DMS79 (cell line): ENCODE data around the gene REC114.
"Not testable (repeated sequence)": the region's sequence is repeated elsewhere in the genome, so short reads cannot be mapped to it uniquely, and the experiment has no call there.

Experiments used
- DNase-seq: peaks from one replicate; lab custom pipeline; 2025; lab: John Stamatoyannopoulos, UW

The REC114 gene

DNA sequence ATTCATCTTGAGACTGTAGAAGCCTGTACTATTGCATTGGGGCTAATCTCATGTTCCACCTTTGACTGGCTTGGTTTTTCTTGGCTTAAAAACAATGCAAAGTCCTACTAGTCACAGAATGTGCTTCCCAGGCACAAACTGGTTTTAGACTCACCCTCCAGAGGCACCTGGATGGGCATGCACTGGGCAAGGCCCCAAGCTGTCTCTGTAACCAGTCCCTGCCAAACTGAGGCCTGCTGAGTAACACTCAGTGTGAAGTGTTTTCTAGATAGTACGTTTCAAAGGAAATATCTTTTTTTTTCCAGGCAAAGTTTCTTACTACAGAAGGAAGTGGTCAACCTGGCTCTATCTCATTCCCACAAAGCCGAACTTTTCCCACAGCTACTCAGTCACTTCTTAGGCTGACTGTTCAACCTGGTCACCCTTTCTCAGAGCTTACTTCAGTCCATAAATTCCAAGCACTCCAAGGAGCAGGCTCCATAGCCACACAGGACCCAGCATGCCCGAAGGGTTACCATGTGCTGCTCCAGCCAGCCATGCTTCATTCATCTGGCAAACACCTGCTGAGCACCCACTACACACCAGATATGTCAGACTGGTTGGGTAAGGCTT lies 132.8 kb downstream of the REC114 start:
- DNase-seq: peak; percentile 72

DNA sequence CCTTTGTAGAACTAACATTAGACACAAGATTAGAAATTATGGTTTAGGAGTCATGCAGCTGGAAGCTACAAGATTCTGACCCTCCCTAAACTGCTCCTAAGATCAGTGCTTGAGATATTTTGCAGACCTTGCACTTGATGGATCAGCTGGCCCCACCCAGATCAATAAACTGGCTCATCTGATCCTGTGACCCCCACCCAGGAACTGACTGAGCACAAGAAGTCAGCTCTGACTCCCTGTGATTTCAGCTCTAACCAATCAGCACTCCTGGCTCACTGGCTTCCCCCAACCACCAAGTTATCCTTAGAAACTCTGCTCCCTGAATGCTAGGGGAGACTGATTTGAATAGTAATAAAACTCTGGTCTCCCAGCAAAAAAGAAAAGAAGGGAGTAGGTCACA lies 134.6 kb downstream of the REC114 start:
- not testable (repeated sequence) for DNase-seq

DNA sequence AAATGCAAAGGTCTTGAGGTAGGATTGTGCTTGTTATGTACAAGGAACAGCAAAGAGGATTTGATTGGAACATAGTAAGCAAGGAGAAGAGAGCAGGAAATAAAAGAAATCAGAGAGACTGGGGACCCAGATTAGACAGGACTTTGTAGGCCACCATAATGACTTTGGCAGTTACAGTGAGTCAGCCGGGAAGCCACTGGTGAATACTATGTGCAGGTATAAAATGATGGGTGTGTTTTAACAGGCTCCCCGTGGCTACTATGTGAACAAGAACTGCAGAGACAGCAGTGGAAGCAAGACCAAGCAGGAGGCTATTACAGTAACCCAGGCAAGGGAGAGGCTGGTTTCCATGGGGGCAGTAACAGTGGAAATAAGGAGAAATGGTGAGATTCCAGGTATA lies 135.1 kb downstream of the REC114 start:
- no peak for DNase-seq

DNA sequence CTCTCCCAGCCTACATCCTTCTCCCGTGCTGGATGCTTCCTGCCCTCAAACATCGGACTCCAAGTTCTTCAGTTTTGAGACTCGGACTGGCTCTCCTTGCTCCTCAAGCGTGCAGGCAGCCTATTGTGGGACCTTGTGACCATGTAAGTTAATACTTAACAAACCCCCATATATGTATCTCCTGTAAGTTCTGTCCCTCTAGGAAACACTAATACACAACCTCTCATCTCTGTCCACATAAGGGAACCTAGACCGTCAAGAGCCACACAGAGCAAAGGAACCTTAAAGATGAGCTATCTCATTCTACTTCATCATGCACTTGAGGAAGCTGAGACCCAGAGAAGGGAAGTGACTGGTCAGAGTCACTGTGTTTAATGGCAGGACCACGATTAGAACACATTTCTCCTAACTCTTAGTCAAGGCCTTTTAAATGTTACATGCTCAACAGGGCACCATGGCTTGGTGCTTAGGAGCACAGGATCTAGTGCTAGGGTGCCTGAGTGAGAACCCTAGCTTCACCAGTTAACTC lies 140.0 kb downstream of the REC114 start:
- DNase-seq: no peak

DNA sequence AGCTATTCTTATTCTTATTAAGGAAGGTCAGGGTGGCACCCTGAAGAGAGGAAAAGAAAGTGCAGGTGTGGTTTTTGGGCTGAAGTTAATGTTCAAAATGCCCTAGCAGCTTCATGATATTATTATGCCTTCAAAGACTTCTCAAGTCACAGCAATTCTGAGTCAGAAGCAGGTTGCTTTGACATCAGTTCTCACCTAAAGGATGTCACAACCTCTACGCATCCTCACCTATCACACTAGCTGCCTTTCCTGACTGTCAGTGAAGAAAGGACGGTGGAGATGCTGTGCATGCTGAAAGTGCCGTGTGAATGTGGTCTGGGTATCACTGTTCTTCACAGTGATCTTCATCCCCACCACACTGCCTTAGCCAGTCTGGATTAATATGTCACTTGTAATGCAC lies 140.6 kb downstream of the REC114 start:
- DNase-seq: no peak

DNA sequence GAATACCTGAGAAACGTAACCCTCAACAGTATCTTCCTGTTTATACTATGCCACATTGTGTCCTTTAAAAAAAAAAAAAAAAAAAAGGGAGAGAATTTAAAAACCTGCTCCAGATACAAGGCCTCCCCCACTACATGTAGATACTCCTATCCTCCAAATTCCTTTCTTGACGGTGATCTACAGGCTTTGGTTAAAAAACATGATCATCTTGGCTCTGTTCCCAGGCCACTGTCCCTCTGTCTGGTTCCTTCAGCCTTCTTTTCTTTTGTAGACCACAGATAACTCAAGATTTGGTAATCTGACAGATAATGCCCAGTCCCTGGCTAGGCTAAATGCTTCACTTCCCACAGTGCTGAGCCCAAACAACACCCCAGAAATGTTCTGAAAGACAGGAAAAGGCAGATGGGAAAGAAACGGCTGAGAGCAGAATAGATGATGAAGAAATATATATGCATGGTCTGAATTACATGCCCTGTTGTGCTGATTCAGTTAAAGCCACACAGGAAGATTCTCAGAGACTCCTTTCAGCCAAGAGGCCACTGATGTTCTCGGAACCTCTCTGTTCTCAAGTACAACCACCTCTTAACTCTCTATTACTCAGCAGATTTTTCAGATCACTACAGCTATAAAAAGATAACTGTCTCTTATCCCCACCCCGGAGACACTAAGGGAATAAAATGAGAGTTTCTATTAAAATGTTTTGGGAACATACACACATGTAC lies 141.9 kb downstream of the REC114 start:
- DNase-seq: no peak

DNA sequence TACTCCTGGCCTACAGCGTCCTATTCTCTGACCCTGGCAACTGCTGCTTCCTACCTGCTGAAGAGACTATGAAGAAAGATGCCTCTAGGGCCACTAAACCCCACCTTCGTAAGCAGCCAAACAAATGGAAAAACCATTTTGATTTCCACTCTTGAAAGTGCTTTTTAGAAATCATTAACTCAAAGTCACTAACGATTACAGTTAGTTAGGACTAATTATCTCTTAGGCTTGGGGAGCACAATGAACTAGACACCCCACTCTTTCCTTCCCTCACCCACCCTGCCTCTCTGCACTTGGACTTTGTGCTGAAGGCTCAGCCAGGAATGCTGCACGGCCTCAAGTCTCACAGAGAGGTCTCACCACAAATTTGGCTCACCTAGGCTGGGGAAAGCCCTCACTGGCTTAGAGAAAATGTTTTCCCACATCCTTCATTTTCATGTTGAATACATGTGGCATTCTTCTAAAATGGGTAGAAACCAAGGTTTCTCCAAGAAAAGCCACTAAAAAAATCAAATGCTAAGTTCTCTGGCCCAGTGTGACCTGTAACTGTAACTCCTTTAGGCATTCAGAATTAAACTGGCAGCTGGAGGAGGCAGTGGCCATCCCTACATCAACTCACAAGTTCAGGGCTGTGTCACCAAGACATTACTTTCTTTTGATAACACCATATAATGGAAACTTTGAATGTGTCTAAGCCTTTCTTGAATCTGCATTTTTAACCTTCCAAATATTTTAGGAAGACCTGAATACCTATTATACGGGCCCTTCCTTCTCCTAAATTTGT lies 143.1 kb downstream of the REC114 start:
- no peak for DNase-seq

DNA sequence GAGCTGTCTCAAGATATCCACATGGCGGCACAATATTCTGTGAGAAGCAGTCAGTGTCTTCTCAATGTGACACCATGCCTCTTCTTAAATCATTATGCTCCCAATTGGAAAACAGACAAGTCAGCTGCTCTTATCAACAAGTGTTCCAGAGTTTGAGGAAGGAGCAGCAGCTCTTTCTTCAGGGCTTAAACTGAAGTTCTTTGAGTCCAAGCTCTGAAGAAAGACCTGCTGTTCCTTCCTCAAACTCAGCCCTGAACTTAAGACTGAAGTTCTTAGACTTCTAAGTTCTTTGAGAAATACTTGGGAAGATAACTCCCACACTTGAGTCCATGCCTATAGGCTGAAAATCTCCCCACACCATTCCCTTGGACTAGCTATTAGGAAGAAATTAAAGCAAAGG lies 146.8 kb downstream of the REC114 start:
- no peak for DNase-seq

DNA sequence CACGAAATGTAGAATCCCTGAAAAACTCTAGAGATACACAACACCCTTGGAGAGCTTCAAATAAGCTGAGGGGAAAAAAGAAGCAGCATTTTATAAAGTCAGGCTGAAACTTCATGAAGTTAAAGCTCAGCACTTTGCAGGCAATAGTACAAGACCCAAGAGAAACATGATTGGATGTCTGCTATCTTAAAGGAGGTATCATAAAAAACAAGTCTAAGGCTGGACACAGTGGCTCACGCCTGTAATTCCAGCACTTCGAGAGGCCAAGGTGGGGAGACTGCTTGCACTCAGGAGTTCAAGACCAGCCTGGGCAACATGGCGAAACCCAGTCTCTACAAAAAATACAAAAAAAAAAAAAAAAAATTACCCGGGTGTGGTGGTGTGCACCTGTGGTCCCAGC lies 147.3 kb downstream of the REC114 start:
- DNase-seq: no peak

DNA sequence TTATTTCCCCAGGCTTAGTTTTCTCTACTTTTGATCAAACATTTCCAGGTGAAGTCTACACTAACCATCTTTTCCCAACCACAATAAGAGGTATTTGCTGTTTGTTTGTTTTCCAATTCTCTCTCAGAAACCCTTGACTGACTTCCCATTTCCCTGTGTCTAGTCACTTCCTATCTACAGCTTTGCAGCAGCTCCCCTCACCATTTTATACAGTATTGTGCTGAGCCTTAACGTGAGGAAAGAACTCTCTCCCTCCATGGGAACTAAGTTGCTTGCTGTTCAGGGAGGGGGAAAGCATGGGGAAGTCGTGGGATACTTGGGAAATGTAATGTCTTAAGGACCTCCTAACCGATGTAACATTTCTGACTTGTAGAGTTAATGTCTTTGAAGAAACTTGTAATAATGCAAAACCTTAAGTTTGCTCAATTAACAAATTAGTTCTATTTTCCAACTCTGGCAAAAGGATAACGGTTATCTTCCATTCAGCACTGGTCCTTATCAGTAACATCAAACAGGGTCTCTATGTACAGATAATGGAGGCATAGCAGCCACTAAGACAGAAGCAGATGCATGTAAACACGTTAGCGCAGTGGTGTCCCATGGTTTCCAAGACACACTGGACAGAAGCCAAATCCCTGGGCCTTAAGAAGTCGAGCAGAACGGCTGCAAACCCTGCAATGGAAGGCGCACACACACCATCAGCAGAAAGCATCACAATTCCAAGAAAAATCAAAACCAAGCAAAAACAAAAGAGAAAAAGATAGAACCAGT lies 150.5 kb downstream of the REC114 start:
- peak; percentile 43 for DNase-seq

DNA sequence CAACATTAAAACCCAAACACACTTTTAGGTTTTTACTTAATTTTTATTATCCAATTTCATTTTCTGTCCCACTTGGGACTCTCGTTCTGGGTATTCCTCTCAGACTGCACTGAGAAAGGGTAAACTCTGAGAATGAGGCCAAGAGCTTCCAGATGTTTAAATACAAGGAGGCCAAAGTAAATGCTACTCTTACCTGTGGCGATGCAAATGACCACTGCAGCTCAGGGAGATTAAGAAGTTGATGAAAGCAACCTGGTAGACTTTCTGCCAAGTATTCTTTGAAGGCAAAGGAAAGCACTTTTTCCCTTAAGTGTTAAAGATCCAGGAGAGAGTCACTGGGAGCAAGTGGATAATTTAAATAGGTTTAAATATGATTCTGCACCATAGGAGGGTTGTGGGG lies 151.1 kb downstream of the REC114 start:
- no peak for DNase-seq

DNA sequence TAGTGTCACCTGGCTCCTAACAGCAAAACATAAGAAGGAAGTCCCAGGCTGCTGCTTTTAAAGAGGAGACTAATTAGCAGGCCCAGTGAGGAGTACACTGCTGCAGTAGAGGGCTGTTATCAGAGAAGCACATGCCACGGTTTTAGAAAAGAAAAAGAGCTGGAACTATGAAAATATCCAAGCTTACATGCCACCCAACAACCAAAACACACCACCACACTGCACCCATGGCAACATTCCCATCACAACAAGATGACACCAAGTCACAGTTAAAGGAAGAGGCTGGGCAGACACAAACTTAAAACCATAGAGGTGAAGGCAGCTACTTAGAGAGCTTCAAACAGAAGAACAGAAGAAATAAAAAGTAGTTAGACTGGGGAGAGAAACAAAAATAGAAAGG lies 153.2 kb downstream of the REC114 start:
- no peak for DNase-seq

DNA sequence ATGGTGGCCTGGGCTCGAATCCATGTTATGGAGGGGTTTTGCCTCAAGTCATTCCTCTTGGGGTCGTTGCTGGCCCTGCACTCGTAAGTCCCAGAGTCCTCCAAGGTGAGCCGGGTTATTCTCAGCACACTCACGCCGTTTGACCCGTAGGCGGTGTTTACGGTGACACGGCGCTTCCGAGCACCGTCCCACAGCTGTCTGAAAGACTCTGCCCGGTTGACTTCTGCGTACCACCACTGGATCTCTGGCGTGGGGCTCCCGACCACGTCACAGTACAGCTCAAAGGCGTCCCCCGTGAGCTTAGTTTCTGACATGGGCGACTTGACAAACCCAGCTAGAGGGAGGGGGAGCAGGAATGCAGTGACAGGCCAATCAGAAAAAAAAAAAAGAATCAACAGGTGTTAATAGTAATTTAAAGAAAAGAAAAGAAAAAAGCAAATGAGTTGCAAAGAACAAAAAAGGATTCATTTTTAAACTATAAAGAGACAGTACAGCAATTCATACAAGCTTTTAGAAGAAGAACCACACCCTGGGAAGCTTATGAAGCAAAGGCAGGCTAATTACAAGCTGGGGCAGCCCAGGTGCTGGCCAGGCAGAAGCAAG lies 154.2 kb downstream of the REC114 start:
- no peak for DNase-seq

DNA sequence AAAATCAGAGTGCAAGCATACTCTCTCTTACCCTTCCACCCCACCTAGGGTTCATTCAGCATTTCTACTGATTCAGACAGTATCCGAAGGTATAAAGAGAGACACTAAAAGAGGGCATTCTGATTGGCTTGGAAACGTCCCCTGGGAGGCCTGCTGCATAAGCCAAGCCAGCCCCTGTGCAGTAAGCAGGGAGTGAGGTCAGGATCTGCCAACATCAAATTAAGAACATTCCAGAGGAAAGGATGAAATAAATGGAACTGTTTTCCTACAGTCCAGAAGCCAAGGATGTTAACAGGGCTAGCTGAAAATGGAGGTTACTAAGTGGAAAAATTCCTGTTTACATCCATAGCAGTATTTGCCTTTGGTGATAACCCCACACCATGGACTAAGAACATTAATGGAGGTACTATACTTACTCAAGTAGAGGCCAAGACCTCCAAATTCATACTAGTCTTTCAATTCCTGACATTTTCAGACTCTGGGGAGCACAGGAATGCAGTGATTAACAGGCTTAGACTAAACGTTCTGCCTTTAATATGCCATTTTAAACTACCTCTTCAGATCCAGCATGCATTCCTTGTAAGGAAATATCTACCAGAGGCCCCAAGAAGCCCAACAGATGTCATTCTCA lies 155.7 kb downstream of the REC114 start:
- DNase-seq: no peak

DNA sequence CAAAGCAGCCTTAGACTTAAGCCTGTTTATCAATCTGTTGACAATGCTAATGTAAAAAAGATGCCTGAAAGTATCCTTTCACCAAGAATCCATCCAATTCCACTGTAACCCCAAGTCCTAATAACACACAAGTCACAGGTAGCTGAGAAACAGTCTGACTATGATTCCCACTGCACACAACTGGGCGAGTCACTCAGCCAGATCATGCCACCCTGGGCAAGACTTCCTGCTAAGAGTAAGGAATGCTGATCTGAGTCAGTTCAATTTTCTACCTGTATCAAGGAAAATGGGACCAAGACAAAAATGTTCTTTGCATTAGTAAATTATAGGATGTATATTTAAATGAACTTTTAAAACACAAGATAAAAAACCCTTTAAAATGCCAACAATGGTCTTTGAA lies 157.0 kb downstream of the REC114 start:
- no peak for DNase-seq

DNA sequence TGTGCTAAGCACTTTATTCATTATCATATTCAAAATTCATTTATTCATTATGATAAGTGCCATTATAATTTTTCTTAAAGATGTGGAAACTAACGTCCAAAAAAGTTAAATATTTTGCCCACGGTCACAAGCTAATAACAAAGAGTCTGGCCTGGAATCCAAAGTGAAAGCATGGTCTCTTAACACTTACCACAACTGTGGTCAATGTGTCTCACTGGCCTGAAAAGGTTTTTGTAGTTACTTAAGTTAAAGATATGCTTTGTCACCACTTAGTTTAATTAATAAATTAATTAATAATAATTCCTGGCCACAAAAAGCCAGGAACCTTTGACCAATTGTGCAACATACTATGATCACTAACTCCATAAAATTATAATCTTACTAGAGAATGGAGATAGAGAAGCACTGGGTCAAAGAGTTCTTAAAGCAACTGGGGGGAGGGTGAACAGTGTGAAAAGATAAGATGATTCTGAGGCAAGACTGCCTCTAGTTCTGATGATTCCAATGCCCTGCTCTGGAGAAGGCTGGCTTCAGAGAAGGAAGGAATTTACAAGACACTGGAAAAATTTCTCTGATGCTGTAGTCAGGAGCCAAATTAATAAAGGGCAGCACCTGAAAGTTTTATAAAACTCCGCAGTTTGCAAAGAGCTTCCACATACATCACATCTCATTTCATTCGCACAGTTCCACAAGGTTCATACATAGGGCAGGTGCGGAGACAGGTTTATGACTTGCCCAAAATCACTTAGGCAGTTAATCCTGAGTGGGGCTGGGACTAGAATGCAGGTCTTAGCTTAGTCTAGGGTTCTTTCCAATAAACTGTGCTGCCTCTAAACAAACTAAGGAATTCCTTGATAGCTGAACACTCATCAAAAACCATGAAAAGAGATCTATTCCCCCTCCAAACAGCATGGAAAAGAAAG lies 157.7 kb downstream of the REC114 start:
- DNase-seq: no peak

DNA sequence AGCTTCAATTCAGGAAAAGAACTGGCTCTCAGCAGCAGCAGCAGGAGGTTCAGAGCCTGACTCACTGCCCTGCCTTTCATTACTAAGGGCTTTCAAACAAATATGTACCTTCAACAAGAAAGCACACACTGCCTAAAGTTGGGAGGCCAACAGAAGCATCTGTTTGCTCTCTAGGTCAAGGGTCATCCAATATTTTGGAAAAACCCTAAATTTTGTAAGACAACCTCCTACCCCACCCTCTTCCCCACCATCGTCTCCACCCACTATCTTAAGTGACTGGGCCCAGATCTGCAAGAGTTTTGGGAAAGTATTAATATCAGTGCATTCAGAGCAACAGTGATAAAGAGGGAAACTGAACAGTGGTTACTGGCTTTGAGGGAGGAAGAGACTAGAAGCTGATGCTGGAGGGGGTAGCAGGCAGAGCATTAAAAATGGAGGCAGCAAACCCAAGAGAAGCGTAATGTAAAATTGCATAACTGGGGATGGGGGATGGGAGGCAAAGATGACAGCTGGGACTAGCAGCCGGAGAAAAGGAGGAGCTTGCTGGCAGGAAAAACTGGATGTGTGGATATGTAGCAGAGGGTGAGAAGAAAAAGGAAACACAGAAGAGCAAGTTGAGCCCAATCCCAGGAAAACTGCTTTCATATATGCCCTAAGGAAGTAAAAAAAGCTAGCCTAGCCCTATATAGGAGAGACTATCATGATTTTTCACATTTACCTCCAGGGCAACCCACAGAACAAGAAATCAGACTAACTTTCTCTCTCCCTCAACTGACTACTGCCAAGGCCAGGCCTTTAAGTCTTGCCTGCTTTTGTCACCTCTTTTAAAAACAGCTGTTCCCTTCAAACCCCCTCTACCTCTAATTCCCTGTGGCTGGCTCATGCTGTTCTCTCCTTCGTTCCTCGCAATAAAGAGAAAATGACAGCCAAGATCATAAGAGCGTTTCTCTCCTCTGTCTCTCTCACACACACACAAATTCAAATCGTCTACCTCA lies 158.8 kb downstream of the REC114 start:
- no peak for DNase-seq

DNA sequence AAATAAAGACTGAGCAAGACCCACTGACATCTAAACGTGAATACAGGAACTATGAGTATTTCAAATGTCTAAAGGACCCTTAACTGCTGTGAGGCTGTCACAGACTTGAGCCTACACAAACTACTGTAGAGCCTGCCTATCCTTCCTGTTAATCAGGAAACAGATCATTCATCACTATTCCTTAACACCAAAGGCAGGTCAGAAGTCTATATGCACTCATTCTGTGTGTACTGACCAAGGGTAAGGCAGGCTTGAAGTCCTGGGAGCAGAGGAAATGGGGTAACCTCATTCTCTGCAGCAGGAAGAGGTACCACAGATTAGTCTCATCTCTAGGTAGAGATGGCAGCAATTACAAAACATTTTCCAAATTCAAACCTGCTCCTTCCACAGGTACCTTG lies 159.5 kb downstream of the REC114 start:
- no peak for DNase-seq

DNA sequence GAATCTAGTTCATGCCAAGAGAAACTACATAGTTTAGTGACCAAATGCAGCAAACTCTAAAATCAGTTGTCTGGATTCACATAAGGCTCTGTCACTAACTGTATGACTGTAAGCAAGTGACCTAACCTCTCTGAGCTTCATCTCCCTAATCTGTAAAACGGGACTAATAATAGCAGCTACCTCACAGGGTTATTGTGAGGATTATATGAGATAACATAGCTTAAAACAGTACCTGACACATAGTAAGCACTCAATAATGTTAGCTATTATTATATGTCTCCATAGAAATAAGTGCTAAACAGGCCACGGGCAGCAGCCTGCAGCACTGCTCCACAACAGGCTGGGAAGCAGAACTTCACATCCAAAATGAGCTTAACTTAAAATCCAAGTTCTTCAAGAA lies 160.0 kb downstream of the REC114 start:
- DNase-seq: no peak
